Neural progenitor cell (in vitro differentiated cells): Measurements from ENCODE around the gene CTIF. TPM values are rescaled to one million over a fixed set of nuclear protein-coding genes. Genes with fewer than 3 reads are reported as not detected.

Source experiments
- DNase-seq: peaks from one replicate; pipeline ENCODE4 v3.0.0-alpha.2; 2016; ENCODE audit warnings: low spot score
- H2AFZ ChIP-seq: fragments of 200-600 bp; sonication (generic); replicated peaks from 2 replicates; pipeline ENCODE4 v1.6.1; 2016; ENCODE audit warnings: antibody characterized with exemption
- H3F3A ChIP-seq: fragments of 200-600 bp; sonication (generic); 2 replicates; pipeline ENCODE4 v1.6.1; 2016; ENCODE audit warnings: antibody characterized with exemption, low read depth
- H3K27ac ChIP-seq: fragments of 200-600 bp; sonication (generic); 2 replicates; pipeline ENCODE4 v1.5.1; 2016; ENCODE audit warnings: mild to moderate bottlenecking
- H3K27me3 ChIP-seq: fragments of 200-600 bp; sonication (generic); 2 replicates; pipeline ENCODE4 v1.6.1; 2016; ENCODE audit warnings: mild to moderate bottlenecking, moderate library complexity
- H3K36me3 ChIP-seq: fragments of 200-600 bp; sonication (generic); 2 replicates; pipeline ENCODE4 v1.5.1; 2016
- H3K4me1 ChIP-seq: fragments of 200-600 bp; sonication (generic); 2 replicates; pipeline ENCODE4 v1.6.1; 2016; ENCODE audit warnings: mixed run types
- H3K4me2 ChIP-seq: fragments of 200-600 bp; sonication (generic); 2 replicates; pipeline ENCODE4 v1.6.1; 2016
- H3K4me3 ChIP-seq: fragments of 200-600 bp; sonication (generic); 2 replicates; pipeline ENCODE4 v1.5.1; 2016
- H3K79me2 ChIP-seq: fragments of 200-600 bp; sonication (generic); 2 replicates; pipeline ENCODE4 v1.6.1; 2016; ENCODE audit warnings: low read depth
- H3K9ac ChIP-seq: fragments of 200-600 bp; sonication (generic); 2 replicates; pipeline ENCODE4 v1.6.1; 2016
- H3K9me3 ChIP-seq: fragments of 200-600 bp; sonication (generic); 2 replicates; pipeline ENCODE4 v1.5.1; 2016; ENCODE audit warnings: low read depth
- H4K20me1 ChIP-seq: fragments of 200-600 bp; sonication (generic); 2 replicates; pipeline ENCODE4 v1.6.1; 2016; ENCODE audit warnings: low read depth
- H3K27ac Mint-ChIP-seq: 3 replicates; pipeline ENCODE4 v1.8.0; 2021; ENCODE audit warnings: mixed read lengths
- H3K27me3 Mint-ChIP-seq: 2 replicates; pipeline ENCODE4 v1.8.0; 2022; ENCODE audit warnings: low read depth, mild to moderate bottlenecking, inconsistent platforms, moderate library complexity, mixed read lengths; ENCODE audit not compliant: insufficient read depth
- H3K36me3 Mint-ChIP-seq: 3 replicates; pipeline ENCODE4 v1.8.0; 2021; ENCODE audit warnings: mixed read lengths
- H3K4me1 Mint-ChIP-seq: 3 replicates; pipeline ENCODE4 v1.8.0; 2021; ENCODE audit warnings: mixed read lengths
- H3K4me3 Mint-ChIP-seq: 3 replicates; pipeline ENCODE4 v1.8.0; 2021; ENCODE audit warnings: mild to moderate bottlenecking, moderate library complexity, mixed read lengths
- H3K9me3 Mint-ChIP-seq: 3 replicates; pipeline ENCODE4 v1.8.0; 2020; ENCODE audit warnings: mixed read lengths
- EZH2 ChIP-seq: fragments of 200-600 bp; sonication (generic); IDR thresholded peaks from 2 replicates; pipeline ENCODE4 v1.6.1; 2017; ENCODE audit warnings: antibody characterized with exemption, mild to moderate bottlenecking, moderate library complexity
- EZH2phosphoT487 ChIP-seq: fragments of 200-600 bp; sonication (generic); IDR thresholded peaks from 2 replicates; pipeline ENCODE4 v1.6.1; 2017; ENCODE audit warnings: antibody characterized with exemption
- total RNA-seq: library from RNA; depleted of rRNA; stranded (reverse); fragments of >200 nt; gene quantifications from 2 replicates; pipeline ENCODE4 v1.2.3, GENCODE V29; 2015; ENCODE audit warnings: low replicate concordance
- TF ChIP-seq, protein P1 (sequence below): fragments of 200-600 bp; sonication (generic); IDR thresholded peaks from 2 replicates; pipeline ENCODE4 v1.5.1; 2017; ENCODE audit warnings: antibody characterized with exemption, mild to moderate bottlenecking

Gene CTIF
- total RNA-seq, 1 donor from 2014 or later: 17.6 TPM

DNA sequence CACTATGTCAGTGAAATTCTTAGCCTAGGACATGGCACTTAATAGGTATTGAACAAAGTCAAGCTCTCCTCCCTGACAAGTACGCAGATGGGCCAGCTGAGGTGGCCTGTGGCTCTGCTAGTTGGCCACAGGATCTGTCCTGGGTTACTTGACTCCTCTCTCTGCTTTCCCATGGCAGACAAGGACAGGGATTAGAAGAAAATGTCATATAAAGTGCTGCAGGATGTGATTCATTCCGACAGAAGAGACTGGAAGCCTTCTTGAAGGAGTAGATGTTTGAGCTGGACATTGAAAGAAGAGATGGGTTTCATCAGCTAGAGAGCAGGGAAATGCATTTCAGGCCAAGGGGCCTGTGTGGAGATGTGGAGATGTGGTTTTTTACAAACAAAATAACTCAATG is 365.3 kb downstream of the CTIF start:
- Histone ChIP-seq H3K4me3 (no peak overlapping the region), H3K79me2 (no peaks in the 10 kb centered on the region), H2AFZ (no peak overlapping the region), H3F3A (no peaks in the 10 kb centered on the region), H3K4me2 (no peak overlapping the region), H3K36me3 (no peaks in the 10 kb centered on the region), H3K9ac (no peak overlapping the region), H4K20me1 (no peaks in the 10 kb centered on the region), H3K9me3 (no peaks in the 10 kb centered on the region), H3K4me1 (no peaks in the 10 kb centered on the region), H3K27me3 (no peaks in the 10 kb centered on the region), H3K27ac (no peak overlapping the region)
- DNase-seq: no peak
- Mint-ChIP-seq H3K36me3 (no peaks in the 10 kb centered on the region), H3K9me3 (peaks cover 20% of the 10 kb centered on the region), H3K27me3 (peaks cover 13% of the 10 kb centered on the region), H3K4me3 (no peak overlapping the region), H3K4me1 (peaks cover 9% of the 10 kb centered on the region), H3K27ac (no peak overlapping the region)
- TF ChIP-seq, protein P1, sequence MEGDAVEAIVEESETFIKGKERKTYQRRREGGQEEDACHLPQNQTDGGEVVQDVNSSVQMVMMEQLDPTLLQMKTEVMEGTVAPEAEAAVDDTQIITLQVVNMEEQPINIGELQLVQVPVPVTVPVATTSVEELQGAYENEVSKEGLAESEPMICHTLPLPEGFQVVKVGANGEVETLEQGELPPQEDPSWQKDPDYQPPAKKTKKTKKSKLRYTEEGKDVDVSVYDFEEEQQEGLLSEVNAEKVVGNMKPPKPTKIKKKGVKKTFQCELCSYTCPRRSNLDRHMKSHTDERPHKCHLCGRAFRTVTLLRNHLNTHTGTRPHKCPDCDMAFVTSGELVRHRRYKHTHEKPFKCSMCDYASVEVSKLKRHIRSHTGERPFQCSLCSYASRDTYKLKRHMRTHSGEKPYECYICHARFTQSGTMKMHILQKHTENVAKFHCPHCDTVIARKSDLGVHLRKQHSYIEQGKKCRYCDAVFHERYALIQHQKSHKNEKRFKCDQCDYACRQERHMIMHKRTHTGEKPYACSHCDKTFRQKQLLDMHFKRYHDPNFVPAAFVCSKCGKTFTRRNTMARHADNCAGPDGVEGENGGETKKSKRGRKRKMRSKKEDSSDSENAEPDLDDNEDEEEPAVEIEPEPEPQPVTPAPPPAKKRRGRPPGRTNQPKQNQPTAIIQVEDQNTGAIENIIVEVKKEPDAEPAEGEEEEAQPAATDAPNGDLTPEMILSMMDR: no peak
- TF ChIP-seq EZH2phosphoT487 (no peak), EZH2 (no peak)

DNA sequence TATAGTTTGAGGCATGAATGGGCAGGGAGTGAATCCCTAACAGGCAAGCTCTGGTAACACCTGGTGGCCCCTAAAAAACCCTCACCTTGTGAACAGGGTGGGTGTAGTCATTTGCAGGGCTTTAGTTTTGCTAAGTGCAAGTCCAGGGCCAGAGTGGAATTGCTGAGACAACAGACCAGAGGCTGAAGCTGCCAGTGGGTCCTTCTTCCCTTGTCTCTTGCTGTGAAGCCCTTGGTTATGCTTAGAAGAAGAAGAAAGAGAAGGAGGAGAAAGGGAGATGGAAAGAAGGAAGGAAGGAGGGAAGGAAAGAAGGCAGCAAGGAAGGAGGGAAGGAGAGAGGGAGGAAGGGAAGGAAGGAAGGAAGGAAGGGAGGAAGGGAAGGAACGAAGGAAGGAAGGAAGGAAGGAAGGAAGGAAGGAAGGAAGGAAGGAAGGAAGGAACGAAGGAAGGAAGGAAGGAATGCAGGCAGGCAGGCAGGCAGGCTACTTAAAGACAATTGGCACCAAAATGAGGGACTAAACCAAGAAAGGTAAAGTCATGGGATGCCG is 366.1 kb downstream of the CTIF start:
- no peaks in the 10 kb centered on the region for H3K36me3 Mint-ChIP-seq
- Histone ChIP-seq H4K20me1 (no peaks in the 10 kb centered on the region), H2AFZ (no peak overlapping the region), H3K27me3 (no peaks in the 10 kb centered on the region), H3K4me1 (no peaks in the 10 kb centered on the region), H3K4me2 (no peak overlapping the region), H3K79me2 (no peaks in the 10 kb centered on the region), H3K9ac (no peak overlapping the region), H3K9me3 (no peaks in the 10 kb centered on the region), H3K36me3 (no peaks in the 10 kb centered on the region), H3K4me3 (no peak overlapping the region), H3F3A (no peaks in the 10 kb centered on the region), H3K27ac (no peak overlapping the region)
- DNase-seq: no peak
- H3K4me1 Mint-ChIP-seq: peaks cover 9% of the 10 kb centered on the region
- H3K27ac Mint-ChIP-seq: no peak overlapping the region
- peaks cover 14% of the 10 kb centered on the region for H3K9me3 Mint-ChIP-seq
- H3K27me3 Mint-ChIP-seq: peaks cover 13% of the 10 kb centered on the region
- TF ChIP-seq, protein P1: no peak
- TF ChIP-seq EZH2 (no peak), EZH2phosphoT487 (no peak)
- H3K4me3 Mint-ChIP-seq: no peak overlapping the region

DNA sequence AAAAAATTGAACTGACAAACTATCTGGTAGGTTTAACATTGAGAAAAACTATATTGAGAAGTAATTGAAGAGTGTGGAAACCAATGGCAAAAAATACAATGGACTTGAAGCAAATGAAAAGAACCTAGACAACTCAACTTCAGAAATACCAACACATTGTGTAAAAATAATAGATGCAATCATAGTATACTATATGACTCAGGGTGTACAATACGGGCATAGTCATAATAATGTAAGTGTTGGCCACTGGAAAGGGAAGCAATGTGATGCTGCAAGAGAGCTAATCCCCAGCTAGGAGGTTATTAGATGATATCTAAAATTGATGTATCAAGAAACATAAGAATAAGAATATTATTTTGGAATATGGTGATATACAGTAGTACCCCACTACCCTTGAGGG is 366.7 kb downstream of the CTIF start:
- DNase-seq: no peak
- Histone ChIP-seq H3K4me3 (no peak overlapping the region), H4K20me1 (no peaks in the 10 kb centered on the region), H3K4me1 (no peaks in the 10 kb centered on the region), H3K27ac (no peak overlapping the region), H3K9me3 (no peaks in the 10 kb centered on the region), H3F3A (no peaks in the 10 kb centered on the region), H2AFZ (no peak overlapping the region), H3K27me3 (no peaks in the 10 kb centered on the region), H3K9ac (no peak overlapping the region), H3K36me3 (no peaks in the 10 kb centered on the region), H3K79me2 (no peaks in the 10 kb centered on the region), H3K4me2 (no peak overlapping the region)
- TF ChIP-seq EZH2 (no peak), EZH2phosphoT487 (no peak)
- H3K9me3 Mint-ChIP-seq: peaks cover 13% of the 10 kb centered on the region
- H3K4me3 Mint-ChIP-seq: no peak overlapping the region
- peaks cover 13% of the 10 kb centered on the region for H3K27me3 Mint-ChIP-seq
- peaks cover 9% of the 10 kb centered on the region for H3K4me1 Mint-ChIP-seq
- H3K36me3 Mint-ChIP-seq: no peaks in the 10 kb centered on the region
- no peak overlapping the region for H3K27ac Mint-ChIP-seq

DNA sequence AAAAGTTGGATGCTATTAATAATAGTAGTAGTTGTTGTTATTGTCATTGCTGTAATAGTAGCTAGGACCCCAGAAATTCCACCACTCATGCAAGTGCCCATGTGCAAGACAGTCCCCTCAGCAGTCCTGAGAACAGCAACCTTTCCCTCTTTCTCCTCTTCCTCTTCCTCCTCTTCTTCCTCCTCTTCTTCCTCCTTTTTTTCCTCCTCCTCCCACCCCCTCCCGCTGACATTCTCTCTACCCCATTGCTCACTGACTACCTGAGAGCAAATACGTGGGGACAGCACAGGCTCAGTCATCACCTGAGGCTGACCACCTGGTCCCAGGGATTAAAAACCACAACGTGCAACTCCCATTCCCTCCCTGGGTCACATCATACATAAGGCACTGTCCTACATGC is 370.1 kb downstream of the CTIF start:
- no peak for TF ChIP-seq EZH2phosphoT487
- TF ChIP-seq EZH2: no peak
- TF ChIP-seq, protein P1: no peak
- H3K27ac ChIP-seq: no peak overlapping the region
- H3K27me3 Mint-ChIP-seq: peaks cover 7% of the 10 kb centered on the region
- H3K4me2 ChIP-seq: no peak overlapping the region
- H3K27ac Mint-ChIP-seq: no peak overlapping the region
- no peaks in the 10 kb centered on the region for H3K9me3 ChIP-seq
- no peak overlapping the region for H3K9ac ChIP-seq
- H3K4me3 ChIP-seq: no peak overlapping the region
- peaks cover 5% of the 10 kb centered on the region for H3K4me1 Mint-ChIP-seq
- H4K20me1 ChIP-seq: no peaks in the 10 kb centered on the region
- DNase-seq: no peak
- H3F3A ChIP-seq: no peaks in the 10 kb centered on the region
- no peaks in the 10 kb centered on the region for H3K36me3 Mint-ChIP-seq
- H3K4me3 Mint-ChIP-seq: no peak overlapping the region
- no peaks in the 10 kb centered on the region for H3K36me3 ChIP-seq
- H3K79me2 ChIP-seq: no peaks in the 10 kb centered on the region
- no peak overlapping the region for H2AFZ ChIP-seq
- H3K9me3 Mint-ChIP-seq: peaks cover 11% of the 10 kb centered on the region
- no peaks in the 10 kb centered on the region for H3K4me1 ChIP-seq
- H3K27me3 ChIP-seq: no peaks in the 10 kb centered on the region
